Ammon's horn (tissue), 1 donor: Measurements from ENCODE around the gene FRMD1.

ENCODE experiments used
- DNase-seq: peaks from one replicate; pipeline ENCODE4 v3.0.0-alpha.2; 2016; ENCODE audit warnings: low spot score

FRMD1 gene

DNA sequence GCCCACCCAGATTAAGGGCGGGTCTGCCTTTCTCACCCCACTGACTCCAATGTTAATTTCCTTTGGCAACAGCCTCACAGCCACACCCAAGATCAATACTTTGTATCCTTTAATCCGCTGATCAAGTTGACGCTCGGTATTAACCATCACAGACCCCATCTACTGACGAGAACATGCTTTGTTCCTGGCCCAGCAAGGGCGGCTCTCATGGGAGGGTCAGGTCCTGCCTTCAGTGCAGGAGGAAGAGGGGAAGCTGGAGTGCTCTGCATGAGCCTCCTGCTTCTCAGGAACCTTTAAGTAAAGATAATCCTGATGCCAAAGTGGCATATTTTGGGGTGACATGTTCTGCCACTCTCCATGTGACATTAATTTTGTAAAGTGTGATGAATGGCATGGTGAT lies 73.2 kb downstream of the FRMD1 start:
- DNase-seq, result no peak

DNA sequence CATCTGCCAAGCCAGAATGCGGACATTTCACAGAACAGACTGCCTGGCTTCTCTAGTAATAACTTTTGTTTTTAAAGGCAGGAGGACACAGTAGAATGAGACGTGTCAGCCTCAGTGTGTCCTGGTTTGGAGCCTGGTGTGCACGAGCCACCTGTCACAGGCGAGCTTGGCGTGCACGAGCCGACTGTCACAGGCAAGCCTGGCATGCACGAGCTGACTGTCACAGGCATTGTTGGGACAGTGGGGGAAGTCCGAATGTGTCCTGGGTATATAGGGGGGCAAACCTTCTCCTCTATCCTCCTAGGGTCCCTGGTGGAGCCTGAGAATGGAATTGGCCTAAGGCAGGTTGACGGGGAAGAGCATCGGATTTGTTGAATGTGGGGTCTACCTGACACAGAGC lies 74.1 kb downstream of the FRMD1 start:
- DNase-seq, result no peak

DNA sequence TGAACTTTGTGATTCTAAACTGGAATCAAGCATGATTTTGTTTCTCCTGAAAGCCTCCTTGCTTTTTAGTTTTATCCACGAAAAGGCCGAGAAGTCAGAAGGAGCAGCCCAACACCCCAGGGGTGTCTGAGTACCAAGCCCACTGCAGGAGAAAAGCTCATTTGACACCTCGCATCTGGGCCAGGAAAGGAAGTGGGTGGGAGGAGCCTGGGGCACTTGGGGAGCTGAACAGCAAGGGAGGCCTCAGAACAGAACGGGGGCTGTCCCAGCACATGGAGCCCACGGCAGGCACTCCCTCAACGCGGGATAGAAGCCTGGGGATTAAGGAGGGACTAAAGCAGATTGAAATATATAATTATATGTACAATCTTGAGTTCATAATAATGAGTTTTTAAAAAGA lies 75.0 kb downstream of the FRMD1 start:
- DNase-seq, result no peak
